Breast epithelium (tissue), 3 donors: Measurements from ENCODE around the gene IDS.

Source experiments
- POLR2A ChIP-seq: fragments of 450-650 bp; IDR thresholded peaks from one replicate; pipeline ENCODE4 v1.6.1; 2016; ENCODE audit warnings: antibody characterized with exemption, mild to moderate bottlenecking, moderate library complexity
- POLR2AphosphoS5 ChIP-seq, 3 donors: sonication (generic); formaldehyde crosslinking; IDR thresholded peaks; one replicate each; pipeline ENCODE4 v1.6.1; 2017; ENCODE audit warnings: antibody characterized with exemption in 3 of 3
- TF ChIP-seq, protein P1 (sequence below), 3 donors: fragments of 450-650 bp; IDR thresholded peaks; one replicate each; pipeline ENCODE4 v1.5.1; 2016 to 2017; ENCODE audit warnings: antibody characterized with exemption in 3 of 3, mild to moderate bottlenecking in 3 of 3, moderate library complexity in 3 of 3

DNA sequence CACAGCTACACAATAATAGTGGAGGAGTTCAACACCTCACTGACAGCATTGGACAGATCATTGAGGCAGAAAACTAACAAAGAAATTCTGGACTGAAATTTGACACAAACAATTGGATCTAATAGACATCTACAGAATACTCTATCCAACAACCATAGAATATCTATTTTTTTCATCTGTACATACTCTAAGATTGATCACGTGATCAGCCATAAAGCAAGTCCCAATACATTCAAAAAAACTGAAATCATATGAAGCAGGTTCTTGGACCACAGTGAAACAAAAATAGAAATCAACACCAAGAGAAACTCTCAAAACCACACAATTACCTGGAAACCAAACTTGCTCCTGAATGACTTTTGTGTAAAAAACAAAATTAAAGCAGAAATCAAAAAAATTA is 12.2 kb upstream of the IDS start:
- no peak for TF ChIP-seq POLR2A
- TF ChIP-seq, protein P1, sequence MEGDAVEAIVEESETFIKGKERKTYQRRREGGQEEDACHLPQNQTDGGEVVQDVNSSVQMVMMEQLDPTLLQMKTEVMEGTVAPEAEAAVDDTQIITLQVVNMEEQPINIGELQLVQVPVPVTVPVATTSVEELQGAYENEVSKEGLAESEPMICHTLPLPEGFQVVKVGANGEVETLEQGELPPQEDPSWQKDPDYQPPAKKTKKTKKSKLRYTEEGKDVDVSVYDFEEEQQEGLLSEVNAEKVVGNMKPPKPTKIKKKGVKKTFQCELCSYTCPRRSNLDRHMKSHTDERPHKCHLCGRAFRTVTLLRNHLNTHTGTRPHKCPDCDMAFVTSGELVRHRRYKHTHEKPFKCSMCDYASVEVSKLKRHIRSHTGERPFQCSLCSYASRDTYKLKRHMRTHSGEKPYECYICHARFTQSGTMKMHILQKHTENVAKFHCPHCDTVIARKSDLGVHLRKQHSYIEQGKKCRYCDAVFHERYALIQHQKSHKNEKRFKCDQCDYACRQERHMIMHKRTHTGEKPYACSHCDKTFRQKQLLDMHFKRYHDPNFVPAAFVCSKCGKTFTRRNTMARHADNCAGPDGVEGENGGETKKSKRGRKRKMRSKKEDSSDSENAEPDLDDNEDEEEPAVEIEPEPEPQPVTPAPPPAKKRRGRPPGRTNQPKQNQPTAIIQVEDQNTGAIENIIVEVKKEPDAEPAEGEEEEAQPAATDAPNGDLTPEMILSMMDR (IDR thresholded peaks at IDR 0.05): no peak
- no peak for TF ChIP-seq POLR2AphosphoS5 (IDR thresholded peaks at IDR 0.05)
